Sigmoid colon (tissue), 7 donors: ENCODE results near the gene SNX14. TPM values are rescaled to one million over a fixed set of nuclear protein-coding genes. Genes with fewer than 3 reads are reported as not detected.
A peak's percentile ranks its signal among the peaks of the same experiment; 100 is the strongest.

Source experiments
- DNase-seq: peaks from one replicate; pipeline ENCODE4 v3.0.0-alpha.2; 2019
- H3K27ac ChIP-seq, 4 donors: fragments of 200-600 bp; sonication (generic); one replicate each; pipeline ENCODE4 v1.5.1; 2016 to 2019; ENCODE audit warnings: mild to moderate bottlenecking in 1 of 4
- H3K27me3 ChIP-seq, 3 donors: fragments of 200-600 bp; sonication (generic); one replicate each; pipeline ENCODE4 v1.5.1; 2019; ENCODE audit warnings: mild to moderate bottlenecking in 1 of 3
- H3K36me3 ChIP-seq, 4 donors: fragments of 200-600 bp; sonication (generic); one replicate each; pipeline ENCODE4 v1.5.1; 2016 to 2019
- H3K4me1 ChIP-seq, 4 donors: fragments of 200-600 bp; sonication (generic); one replicate each; pipeline ENCODE4 v1.5.1; 2017 to 2019
- H3K4me3 ChIP-seq, 4 donors: fragments of 200-600 bp; sonication (generic); one replicate each; pipeline ENCODE4 v1.5.1; 2017 to 2019; ENCODE audit warnings: mild to moderate bottlenecking in 2 of 4, moderate library complexity in 1 of 4
- H3K9me3 ChIP-seq, 4 donors: fragments of 200-600 bp in 3 of 4; sonication (generic) in 3 of 4; one replicate each; pipeline versions ENCODE4 v1.5.1 to v1.6.1; 2013 to 2019
- CTCF ChIP-seq, 4 experiments: fragments of 450-650 bp in 3 of 4; fragments of 200-600 bp in 1 of 4; IDR thresholded peaks; one replicate each; pipeline ENCODE4 v1.5.1; 2016 to 2019; ENCODE audit warnings: antibody characterized with exemption in 4 of 4, mild to moderate bottlenecking in 3 of 4, moderate library complexity in 2 of 4
- EP300 ChIP-seq, 4 donors: sonication (generic); formaldehyde crosslinking; IDR thresholded peaks; one replicate each; pipeline ENCODE4 v1.6.1; 2017; ENCODE audit warnings: antibody characterized with exemption in 4 of 4
- POLR2A ChIP-seq, 2 donors: fragments of 450-650 bp; IDR thresholded peaks; one replicate each; pipeline ENCODE4 v1.6.1; 2016; ENCODE audit warnings: antibody characterized with exemption in 2 of 2, mild to moderate bottlenecking in 2 of 2, moderate library complexity in 2 of 2
- POLR2AphosphoS5 ChIP-seq, 4 donors: sonication (generic); formaldehyde crosslinking; IDR thresholded peaks; one replicate each; pipeline ENCODE4 v1.6.1; 2017; ENCODE audit warnings: antibody characterized with exemption in 4 of 4
- WGBS, 2 donors: extraction: QIAGEN DNeasy Blood & Tissue Kit; methylation state at CpG; one replicate each; pipeline ENCODE4 v1.1.7; 2013; 5-methylcytosine and 5-hydroxymethylcytosine counted together
- intact Hi-C: fragments of 100-400 bp; cut with DNase I; formaldehyde crosslinking; loops from one replicate; pipeline ENCODE4 v1.15.1; 2023
- polyA plus RNA-seq, 3 donors: library from polyadenylated mRNA; stranded (reverse); fragments of 200-250 nt; gene quantifications; one replicate each; pipeline ENCODE4 v1.2.3, GENCODE V29; 2013
- total RNA-seq, 4 donors: library from RNA; depleted of rRNA; stranded (reverse); fragments of >200 nt; gene quantifications; one replicate each; pipeline ENCODE4 v1.1.0, GENCODE V29; 2016
- donor health status: healthy with polysubstance abuse.
- donor health status: Bipolar disorder and iron deficiency.
- donor health status: healthy.

Gene SNX14
- total and polyA plus RNA-seq, 7 donors = 12.9 to 94.2 (median 61.1) TPM

DNA sequence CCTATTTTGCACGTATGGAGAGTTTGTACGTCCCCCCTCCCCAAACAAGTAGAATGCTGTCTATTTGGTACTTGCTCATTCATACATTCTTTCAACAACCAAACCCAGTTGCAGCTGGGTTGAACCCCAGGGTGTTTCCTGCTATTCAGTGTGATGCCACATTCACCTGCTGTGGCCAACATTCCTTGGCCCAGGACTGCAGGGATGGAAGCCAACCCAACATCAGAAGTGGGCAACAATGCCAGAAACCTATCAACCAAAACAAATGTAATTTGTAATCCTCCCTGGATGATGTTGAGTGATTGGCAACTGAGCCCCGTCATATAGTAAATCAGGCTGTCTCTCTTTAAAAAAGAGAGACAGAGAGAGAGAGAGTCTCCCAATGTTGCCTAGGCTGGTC, 134.9 kb downstream of the SNX14 start:
- peaks cover 0 to 63% (median 48%) of the 10 kb centered on the region in 4 donors for H3K4me1 ChIP-seq
- no peak for DNase-seq

GRCh38 chr6:85458184-85458583, 135.5 kb downstream of the SNX14 start:
- no peaks in the 10 kb centered on the region for H3K27me3 ChIP-seq
- TF ChIP-seq EP300 (IDR thresholded peaks at IDR 0.05) = no peak
- no peak for TF ChIP-seq CTCF (IDR thresholded peaks at IDR 0.05)
- TF ChIP-seq POLR2A (IDR thresholded peaks at IDR 0.05) = no peak
- no peak for TF ChIP-seq POLR2AphosphoS5 (IDR thresholded peaks at IDR 0.05)
- DNase-seq = no peak
- no peaks in the 10 kb centered on the region for H3K9me3 ChIP-seq
- H3K36me3 ChIP-seq = no peaks in the 10 kb centered on the region
- peaks cover 0 to 67% (median 50%) of the 10 kb centered on the region in 4 donors for H3K4me1 ChIP-seq
- WGBS, 2 donors = 62 to 77% methylated on average over 2 of the region's 2 CpGs
- intact Hi-C loops = no loop called here
- H3K27ac ChIP-seq = peak overlapping the region in 3 of 4 donors; percentile 69 to 78 (median 72)
- no peak overlapping the region for H3K4me3 ChIP-seq

More for the DNA sequence above, 134.9 kb downstream of the SNX14 start:
- 90 to 93% methylated on average over 3 of the region's 3 CpGs for WGBS, 2 donors
- H3K27me3 ChIP-seq = no peaks in the 10 kb centered on the region
- H3K27ac ChIP-seq = peak overlapping the region; percentile 55 to 78 (median 70)
- no peak overlapping the region for H3K4me3 ChIP-seq
- no peaks in the 10 kb centered on the region for H3K36me3 ChIP-seq
- intact Hi-C loops = no loop called here
- TF ChIP-seq EP300 (IDR thresholded peaks at IDR 0.05) (no peak), CTCF (IDR thresholded peaks at IDR 0.05) (no peak)
- H3K9me3 ChIP-seq = no peaks in the 10 kb centered on the region

DNA sequence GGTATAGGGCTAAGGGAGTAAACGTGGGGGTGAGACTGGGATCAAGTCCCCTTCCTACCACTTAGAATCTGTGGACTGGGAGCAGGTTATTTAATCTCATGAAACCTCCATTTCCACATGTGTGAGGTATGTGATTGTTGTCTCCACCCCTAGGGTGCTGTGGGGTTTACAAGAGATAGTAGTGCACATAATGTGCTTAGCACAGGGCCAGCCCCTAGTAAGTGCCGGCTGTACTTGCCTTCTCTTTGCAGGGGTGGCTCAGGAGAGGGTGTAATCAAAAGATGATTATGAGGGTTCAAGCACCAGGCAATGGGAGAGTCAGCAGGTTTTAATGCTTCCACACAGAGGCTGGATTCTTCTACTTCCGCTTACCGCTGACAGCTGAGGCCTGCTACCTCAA, 136.9 kb downstream of the SNX14 start:
- intact Hi-C loops = no loop called here
- H3K36me3 ChIP-seq = no peaks in the 10 kb centered on the region
- no peak for DNase-seq
- H3K4me3 ChIP-seq = no peak overlapping the region
- H3K9me3 ChIP-seq = no peaks in the 10 kb centered on the region
- no peaks in the 10 kb centered on the region for H3K27me3 ChIP-seq
- peak overlapping the region in 1 of 4 donors; percentile 29 for H3K27ac ChIP-seq
- peaks cover 0 to 67% (median 57%) of the 10 kb centered on the region in 4 donors for H3K4me1 ChIP-seq
- WGBS, 2 donors = 91 to 94% methylated on average over 4 of the region's 4 CpGs
- TF ChIP-seq CTCF (IDR thresholded peaks at IDR 0.05) = no peak
- no peak for TF ChIP-seq POLR2AphosphoS5 (IDR thresholded peaks at IDR 0.05)
- no peak for TF ChIP-seq POLR2A (IDR thresholded peaks at IDR 0.05)
- no peak for TF ChIP-seq EP300 (IDR thresholded peaks at IDR 0.05)

Other genes starting within 250 kb of the SNX14 start
- 10 to 100 TPM; 21.7 to 70.3 (median 33.1) TPM for gene NT5E, start 143.8 kb downstream of the SNX14 start, total RNA-seq
- 10 to 100 TPM in 2 of 3 donors, 1 to 10 TPM in 1; 4.6 to 19.2 (median 12.7) TPM for gene NT5E, start 143.8 kb downstream of the SNX14 start, polyA plus RNA-seq
- gene SYNCRIP, start 49.0 kb upstream of the SNX14 start, total RNA-seq = 10 to 100 TPM; 71.6 to 84.3 (median 77.5) TPM
- gene SYNCRIP, start 49.0 kb upstream of the SNX14 start, polyA plus RNA-seq = 10 to 100 TPM; 23.1 to 51.1 (median 24.6) TPM